ENCODE data around the gene ELF5. TPM values are rescaled to one million over a fixed set of nuclear protein-coding genes. Genes with fewer than 3 reads are reported as not detected.

Gene ELF5
- total and polyA plus RNA-seq, 5 donors: not detected

DNA sequence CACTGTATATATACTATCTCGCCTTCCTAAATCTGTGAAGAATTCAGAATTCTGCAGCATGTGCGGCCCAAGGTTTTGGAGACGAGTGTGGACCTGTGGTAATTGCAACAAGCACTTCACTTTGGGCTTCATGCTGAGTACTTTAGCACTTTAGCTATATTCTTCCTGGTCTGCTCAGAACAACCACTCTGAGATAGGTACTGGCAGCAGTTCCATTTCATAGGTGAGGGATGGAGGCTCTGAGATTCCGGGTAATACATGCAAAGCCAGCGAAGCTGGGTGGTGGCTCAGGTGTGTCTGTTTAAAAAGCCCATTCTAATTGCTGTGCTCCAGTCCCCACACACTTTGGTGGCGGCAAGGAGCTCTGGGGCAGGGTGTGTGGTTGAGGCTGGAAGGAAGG is 6.4 kb downstream of the ELF5 start:
- intact Hi-C loops (cut with DNase I): no loop called here
- Histone ChIP-seq H3K27me3 (ENCODE audit: control insufficient read depth, insufficient read depth) (no peaks in the 10 kb centered on the region), H3K4me3 (ENCODE audit: low read length) (no peak overlapping the region), H3K4me1 (ENCODE audit: control insufficient read depth, insufficient read depth, low read length) (no peaks in the 10 kb centered on the region), H3K27ac (ENCODE audit: low read length) (no peak overlapping the region), H3K9me3 (ENCODE audit: control insufficient read depth, low read length) (no peaks in the 10 kb centered on the region)
- 92% methylated on average over 6 of the region's 6 CpGs for WGBS
- DNase-seq (no peak), ATAC-seq (no peak)

DNA sequence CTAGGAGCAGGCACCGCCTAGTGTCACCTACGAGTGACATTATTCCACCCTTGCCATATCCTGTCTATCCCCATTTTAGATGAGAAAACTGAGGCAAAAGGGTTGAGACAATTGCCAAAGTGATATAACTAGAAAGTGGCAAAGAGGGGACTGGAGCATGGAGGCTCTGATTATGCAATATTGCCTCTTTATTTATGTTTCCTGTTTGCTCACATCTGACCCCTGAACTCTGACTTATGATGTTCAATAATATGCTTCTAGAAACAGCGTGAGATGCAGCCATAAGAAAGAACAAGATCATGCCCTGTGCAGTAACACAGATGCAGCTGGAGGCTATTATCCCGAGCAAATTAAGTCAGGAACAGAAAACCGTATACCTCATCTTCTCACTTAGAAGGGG is 7.7 kb downstream of the ELF5 start:
- no peak for ATAC-seq
- H3K9me3 ChIP-seq (ENCODE audit: control insufficient read depth, low read length): no peaks in the 10 kb centered on the region
- intact Hi-C loops (cut with DNase I): no loop called here
- H3K27ac ChIP-seq (ENCODE audit: low read length): no peak overlapping the region
- no peaks in the 10 kb centered on the region for H3K4me1 ChIP-seq (ENCODE audit: control insufficient read depth, insufficient read depth, low read length)
- no peaks in the 10 kb centered on the region for H3K27me3 ChIP-seq (ENCODE audit: control insufficient read depth, insufficient read depth)
- no peak for DNase-seq
- WGBS: 81% methylated on average over 5 of the region's 5 CpGs
- no peak overlapping the region for H3K4me3 ChIP-seq (ENCODE audit: low read length)

DNA sequence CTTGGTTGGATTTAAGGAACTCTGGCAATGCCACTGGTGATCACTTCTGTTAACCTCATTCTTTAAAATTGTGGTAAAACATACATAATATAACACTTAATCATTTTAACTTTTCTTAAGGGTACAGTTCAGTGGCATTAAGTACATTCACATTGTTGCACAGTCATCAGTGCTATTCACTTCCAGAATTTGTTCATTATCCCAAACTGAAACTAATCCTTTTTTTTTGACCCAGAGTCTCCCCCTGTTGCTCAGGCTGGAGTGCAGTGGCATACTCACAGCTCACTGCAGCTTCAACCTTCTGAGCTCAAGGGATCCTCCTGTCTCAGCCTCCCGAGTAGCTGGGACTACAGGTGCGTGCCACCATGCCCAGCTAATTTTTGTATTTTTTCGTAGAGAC is 10.6 kb downstream of the ELF5 start:
- 95% methylated on average over 3 of the region's 3 CpGs for WGBS
- Histone ChIP-seq H3K4me1 (ENCODE audit: control insufficient read depth, insufficient read depth, low read length) (no peaks in the 10 kb centered on the region), H3K27me3 (ENCODE audit: control insufficient read depth, insufficient read depth) (no peaks in the 10 kb centered on the region), H3K9me3 (ENCODE audit: control insufficient read depth, low read length) (no peaks in the 10 kb centered on the region), H3K4me3 (ENCODE audit: low read length) (no peak overlapping the region), H3K27ac (ENCODE audit: low read length) (no peak overlapping the region)
- no peak for ATAC-seq
- no peak for DNase-seq
- intact Hi-C loops (cut with DNase I): no loop called here

DNA sequence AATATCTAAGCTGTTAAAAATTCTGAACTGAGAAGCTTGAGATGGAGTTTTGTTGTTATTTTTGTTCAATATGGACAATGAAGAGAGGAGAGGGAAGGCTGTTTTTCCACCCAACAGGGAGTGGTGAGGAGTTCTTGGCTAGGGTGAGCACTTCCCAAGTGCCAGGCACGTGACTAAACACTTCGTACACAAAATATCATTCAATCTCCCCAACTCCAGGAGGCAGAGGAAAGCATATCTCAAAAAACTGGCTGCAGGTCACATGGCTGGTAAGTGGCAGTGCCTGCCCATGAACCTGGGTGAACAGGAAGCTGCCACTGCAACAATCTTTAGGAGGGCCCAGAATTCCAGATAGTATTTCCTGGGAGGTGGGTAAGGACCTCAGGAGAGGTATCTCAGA is 11.6 kb downstream of the ELF5 start:
- no peaks in the 10 kb centered on the region for H3K9me3 ChIP-seq (ENCODE audit: control insufficient read depth, low read length)
- 10% methylated on average over 2 of the region's 2 CpGs for WGBS
- peak in 1 of 2 donors; percentile 18 for ATAC-seq
- no peaks in the 10 kb centered on the region for H3K4me1 ChIP-seq (ENCODE audit: control insufficient read depth, insufficient read depth, low read length)
- intact Hi-C loops (cut with DNase I): no loop called here
- no peaks in the 10 kb centered on the region for H3K27me3 ChIP-seq (ENCODE audit: control insufficient read depth, insufficient read depth)
- no peak overlapping the region for H3K4me3 ChIP-seq (ENCODE audit: low read length)
- H3K27ac ChIP-seq (ENCODE audit: low read length): no peak overlapping the region
- no peak for DNase-seq

DNA sequence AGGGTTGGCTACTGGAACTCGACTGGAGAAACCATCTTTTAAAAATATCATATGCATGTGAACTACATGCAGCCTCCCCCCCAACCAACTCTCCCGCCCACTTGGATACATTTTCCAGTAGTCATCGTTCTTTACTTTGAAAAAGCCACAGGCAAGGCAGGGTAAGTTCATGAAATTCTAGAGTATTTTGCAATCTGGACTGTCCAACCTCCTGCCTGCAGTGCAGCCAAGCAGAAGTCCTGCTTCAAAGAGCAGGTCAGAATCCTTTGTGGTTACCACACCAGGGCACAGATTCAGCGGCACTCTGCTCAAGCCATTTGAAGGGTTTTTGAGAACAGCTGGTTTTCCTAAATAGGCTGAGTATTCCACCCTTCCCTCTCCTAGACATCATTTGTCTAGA is 12.1 kb downstream of the ELF5 start:
- no peaks in the 10 kb centered on the region for H3K9me3 ChIP-seq (ENCODE audit: control insufficient read depth, low read length)
- H3K4me1 ChIP-seq (ENCODE audit: control insufficient read depth, insufficient read depth, low read length): no peaks in the 10 kb centered on the region
- H3K27ac ChIP-seq (ENCODE audit: low read length): no peak overlapping the region
- DNase-seq (peak in 1 of 3 donors; percentile 25), ATAC-seq (peak in 1 of 2 donors; percentile 63)
- intact Hi-C loops (cut with DNase I): no loop called here
- H3K27me3 ChIP-seq (ENCODE audit: control insufficient read depth, insufficient read depth): no peaks in the 10 kb centered on the region
- H3K4me3 ChIP-seq (ENCODE audit: low read length): no peak overlapping the region
- 60% methylated on average over 4 of the region's 4 CpGs for WGBS

DNA sequence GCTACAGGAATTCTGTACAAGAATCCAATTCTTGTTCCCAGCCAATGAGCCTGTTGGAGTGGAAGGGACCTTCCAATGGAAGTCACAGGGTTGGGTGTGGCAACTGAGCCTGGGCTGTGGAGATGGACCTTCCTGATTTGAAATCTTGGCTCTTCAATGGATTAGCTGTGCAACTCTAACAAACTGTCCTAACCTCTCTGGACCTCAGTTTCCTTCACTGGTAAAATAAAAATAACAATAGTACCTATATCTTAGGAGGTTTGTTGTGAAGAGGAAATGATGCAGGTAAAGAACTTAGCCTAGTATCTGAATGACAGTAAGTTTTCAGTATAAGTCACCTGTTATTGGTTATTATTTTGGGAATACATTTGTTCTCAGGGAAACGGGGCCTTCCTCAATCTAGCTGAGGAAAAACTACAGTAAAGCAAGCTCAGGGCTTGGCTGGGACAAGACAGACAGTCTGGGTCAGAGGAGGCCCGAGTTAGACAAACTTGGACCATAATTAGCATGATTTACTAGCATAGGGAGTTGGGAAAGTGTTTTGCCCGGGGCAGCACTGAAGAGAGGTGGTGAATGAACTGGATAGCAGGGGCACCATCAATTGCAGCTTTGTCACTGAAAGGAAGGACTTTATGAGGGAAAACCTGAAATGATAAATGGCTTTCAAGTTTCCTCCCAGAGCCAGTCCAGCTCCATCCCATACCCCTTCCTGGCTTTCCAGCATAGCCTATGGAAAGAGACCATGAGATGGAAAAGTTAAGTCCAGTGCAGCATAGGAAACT is 13.7 kb downstream of the ELF5 start:
- no peaks in the 10 kb centered on the region for H3K9me3 ChIP-seq (ENCODE audit: control insufficient read depth, low read length)
- 67% methylated on average over 3 of the region's 3 CpGs for WGBS
- intact Hi-C loops (cut with DNase I): loop anchor here in 2 of 4 donors (10.0 kb wide), 1 partner anchor 325 kb away; no protein-coding TSS in a partner anchor
- H3K27ac ChIP-seq (ENCODE audit: low read length): no peak overlapping the region
- no peaks in the 10 kb centered on the region for H3K27me3 ChIP-seq (ENCODE audit: control insufficient read depth, insufficient read depth)
- H3K4me1 ChIP-seq (ENCODE audit: control insufficient read depth, insufficient read depth, low read length): no peaks in the 10 kb centered on the region
- no peak overlapping the region for H3K4me3 ChIP-seq (ENCODE audit: low read length)
- DNase-seq (no peak), ATAC-seq (no peak)

DNA sequence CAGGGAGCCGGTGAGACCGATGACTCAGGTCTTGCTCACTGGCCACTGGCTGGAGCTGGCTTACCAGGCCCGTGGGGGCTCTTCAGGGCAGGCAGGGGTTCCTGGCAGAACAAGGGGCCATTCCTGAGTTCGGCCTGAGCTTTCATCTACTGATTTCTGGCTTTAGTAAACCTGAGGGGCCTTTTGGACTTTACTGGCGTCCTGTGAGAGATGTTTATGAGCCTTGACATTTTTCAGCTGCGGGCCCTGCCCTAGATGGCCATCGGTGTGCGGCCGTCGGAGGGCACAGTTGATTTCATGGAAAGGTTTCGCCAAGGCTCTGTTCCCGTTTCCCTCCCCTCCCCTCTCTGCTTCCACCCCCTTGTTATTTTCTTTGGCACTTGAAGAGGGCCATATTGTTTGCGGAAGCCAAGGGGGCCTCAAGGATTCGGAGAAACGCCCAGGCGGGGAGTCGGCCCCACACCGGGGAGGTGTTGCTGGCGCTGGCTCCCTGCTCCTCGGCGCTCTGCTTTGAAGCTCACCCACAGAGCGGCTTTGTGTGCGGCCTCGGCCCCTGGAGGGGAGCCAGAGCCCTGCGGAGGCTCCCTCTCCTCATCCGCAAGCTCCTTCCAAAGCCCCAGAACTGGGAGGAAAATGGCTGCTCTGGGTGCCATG is 17.7 kb downstream of the ELF5 start:
- intact Hi-C loops (cut with DNase I): loop anchor here in 2 of 4 donors (10.0 kb wide), 1 partner anchor 321 kb away; no protein-coding TSS in a partner anchor
- H3K27me3 ChIP-seq (ENCODE audit: control insufficient read depth, insufficient read depth): no peaks in the 10 kb centered on the region
- peak in 2 of 3 donors; percentile 22 to 43 for DNase-seq

DNA sequence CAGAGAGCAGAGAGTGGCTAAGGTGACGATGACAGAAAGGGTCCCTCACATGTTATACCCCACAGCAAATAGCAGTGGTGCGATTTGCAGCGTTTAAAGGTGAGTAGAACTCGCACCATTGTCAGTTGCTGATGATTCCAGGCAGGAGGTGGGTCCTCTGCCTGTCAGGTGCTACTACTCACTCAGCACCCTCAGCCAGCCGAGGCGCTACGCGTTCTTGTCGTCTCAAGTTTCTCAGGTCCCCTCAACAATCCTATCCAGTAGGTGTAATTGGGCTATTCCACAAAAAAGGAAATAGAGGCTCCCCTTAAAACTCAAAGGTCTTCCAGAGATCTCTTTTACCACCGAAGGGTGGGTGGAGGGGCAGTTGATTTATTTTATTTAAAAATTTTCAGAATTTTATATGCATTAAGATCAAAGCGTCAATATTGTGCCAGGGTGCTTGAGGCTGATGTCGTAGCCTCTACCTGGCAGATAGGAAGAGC is 18.3 kb downstream of the ELF5 start:
- intact Hi-C loops (cut with DNase I): loop anchor here in 2 of 4 donors (10.0 kb wide), 1 partner anchor 320 kb away; no protein-coding TSS in a partner anchor
- H3K4me3 ChIP-seq (ENCODE audit: low read length): no peak overlapping the region
- H3K9me3 ChIP-seq (ENCODE audit: control insufficient read depth, low read length): no peaks in the 10 kb centered on the region
- H3K27me3 ChIP-seq (ENCODE audit: control insufficient read depth, insufficient read depth): no peaks in the 10 kb centered on the region
- H3K27ac ChIP-seq (ENCODE audit: low read length): no peak overlapping the region
- 83% methylated on average over 12 of the region's 12 CpGs for WGBS
- H3K4me1 ChIP-seq (ENCODE audit: control insufficient read depth, insufficient read depth, low read length): no peaks in the 10 kb centered on the region
- DNase-seq: no peak
- no peak for ATAC-seq

More for the DNA sequence above, 17.7 kb downstream of the ELF5 start:
- 62% methylated on average over 26 of the region's 26 CpGs for WGBS
- ATAC-seq: peak in 1 of 2 donors; percentile 75
- Histone ChIP-seq H3K4me3 (ENCODE audit: low read length) (no peak overlapping the region), H3K9me3 (ENCODE audit: control insufficient read depth, low read length) (no peaks in the 10 kb centered on the region), H3K27ac (ENCODE audit: low read length) (no peak overlapping the region), H3K4me1 (ENCODE audit: control insufficient read depth, insufficient read depth, low read length) (no peaks in the 10 kb centered on the region)

DNA sequence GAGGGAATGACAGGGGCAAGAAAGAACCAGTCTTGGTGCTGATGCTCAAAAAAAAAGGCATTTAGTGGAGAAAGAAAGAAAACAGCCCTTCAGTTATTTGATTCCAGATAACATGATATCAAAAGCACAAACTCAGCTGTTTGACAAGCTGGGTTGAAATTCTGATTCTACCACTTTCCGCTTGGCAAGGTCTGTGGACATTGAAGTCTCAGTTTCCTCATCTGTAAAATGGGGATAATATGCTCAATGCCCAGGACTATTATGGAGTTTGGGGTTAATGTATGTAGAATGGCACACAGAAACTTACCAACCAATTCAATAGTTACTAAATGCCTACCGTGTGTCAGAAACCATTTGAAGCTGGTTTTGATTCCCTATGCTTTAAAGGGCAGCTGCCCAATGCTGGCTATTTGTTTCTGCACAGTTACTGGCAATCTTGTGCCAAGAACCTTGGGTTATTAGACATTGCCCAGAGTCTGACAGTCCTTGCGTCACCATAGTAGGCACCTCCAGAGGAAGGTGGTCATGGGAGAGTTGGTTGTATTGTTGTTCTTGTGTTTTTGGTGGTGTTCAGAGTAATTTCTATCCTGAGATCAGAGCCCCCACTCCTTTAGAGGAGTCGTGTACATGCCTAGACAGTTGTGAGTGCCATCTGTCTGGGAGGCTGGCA is 19.5 kb downstream of the ELF5 start:
- H3K27ac ChIP-seq (ENCODE audit: low read length): no peak overlapping the region
- intact Hi-C loops (cut with DNase I): loop anchor here in 3 of 4 donors (5.0 to 10.0 kb wide), 3 partner anchors 132 to 319 kb away; no protein-coding TSS in a partner anchor
- no peak for DNase-seq
- no peak for ATAC-seq
- no peaks in the 10 kb centered on the region for H3K4me1 ChIP-seq (ENCODE audit: control insufficient read depth, insufficient read depth, low read length)
- H3K4me3 ChIP-seq (ENCODE audit: low read length): no peak overlapping the region
- WGBS: 76% methylated on average over 4 of the region's 4 CpGs
- H3K27me3 ChIP-seq (ENCODE audit: control insufficient read depth, insufficient read depth): no peaks in the 10 kb centered on the region
- H3K9me3 ChIP-seq (ENCODE audit: control insufficient read depth, low read length): no peaks in the 10 kb centered on the region

DNA sequence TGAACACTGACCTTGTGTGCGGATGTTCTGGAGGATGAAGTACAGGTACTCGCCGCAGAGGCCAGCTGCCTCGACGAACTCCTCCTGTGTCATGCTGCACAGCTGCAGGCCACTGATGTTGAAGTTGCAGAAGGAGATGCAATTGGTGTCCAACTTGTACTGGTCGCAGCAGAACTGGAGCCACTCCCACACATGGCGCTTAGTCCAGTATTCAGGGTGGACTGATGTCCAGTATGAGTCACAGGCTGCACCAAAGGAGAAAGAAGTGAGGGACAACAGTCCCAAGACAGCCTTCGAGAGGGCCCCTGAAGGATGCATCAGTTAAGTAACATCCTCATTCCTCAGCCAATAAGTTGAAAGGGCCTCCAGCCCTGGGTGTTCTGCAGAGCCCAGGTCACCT is 20.1 kb downstream of the ELF5 start:
- no peak for DNase-seq
- H3K4me3 ChIP-seq (ENCODE audit: low read length): no peak overlapping the region
- ATAC-seq: no peak
- WGBS: 73% methylated on average over 8 of the region's 8 CpGs
- H3K27ac ChIP-seq (ENCODE audit: low read length): no peak overlapping the region
- H3K27me3 ChIP-seq (ENCODE audit: control insufficient read depth, insufficient read depth): no peaks in the 10 kb centered on the region
- intact Hi-C loops (cut with DNase I): loop anchor here in 3 of 4 donors (5.0 to 10.0 kb wide), 3 partner anchors 131 to 319 kb away; no protein-coding TSS in a partner anchor
- H3K9me3 ChIP-seq (ENCODE audit: control insufficient read depth, low read length): no peaks in the 10 kb centered on the region
- H3K4me1 ChIP-seq (ENCODE audit: control insufficient read depth, insufficient read depth, low read length): no peaks in the 10 kb centered on the region

All from right cardiac atrium (tissue), 5 donors.